Endothelial cell of umbilical vein (primary cell): ENCODE data around the gene FRY. TPM values are rescaled to one million over a fixed set of nuclear protein-coding genes. Genes with fewer than 3 reads are reported as not detected.

Experiments
- BruUV-seq: library from RNA; stranded (reverse); fragments of 400-500 nt; replicated peaks from 2 replicates; lab custom pipeline; 2021; lab: Mats Ljungman, UMichigan
- CTCF ChIA-PET: fragments of 300-600, 350-600 bp; sonication (Branson Sonifier 250); formaldehyde crosslinking; loops from one replicate; lab custom pipeline; 2021; ENCODE audit warnings: antibody characterized with exemption, inconsistent platforms; lab: Charles Lee
- POLR2A ChIA-PET: fragments of 300-600, 350-600 bp; sonication (Branson Sonifier 250); formaldehyde crosslinking; loops from one replicate; lab custom pipeline; 2021; ENCODE audit warnings: antibody characterized with exemption, inconsistent platforms; lab: Charles Lee
- DNase-seq: peaks from one replicate; pipeline ENCODE4 v3.0.0-alpha.2; 2011; ENCODE audit warnings: low read depth, low spot score
- FAIRE-seq: peaks from 2 replicates; lab custom pipeline; 2011; peaks lifted over from hg19 to GRCh38; lab: Jason Lieb, UNC
- H2AFZ ChIP-seq: 2 replicates; pipeline ENCODE4 v1.6.0; 2012; ENCODE audit warnings: low read depth, low read length, control low read depth, inconsistent platforms
- H3K27ac ChIP-seq: 2 replicates; pipeline ENCODE4 v1.5.1; 2011; ENCODE audit warnings: low read depth, mild to moderate bottlenecking, control low read depth, low read length, moderate library complexity; ENCODE audit not compliant: insufficient read depth
- H3K27me3 ChIP-seq, 2 experiments: 2 replicates each; pipeline versions ENCODE4 v1.6.0 to v1.6.1; 2011; ENCODE audit warnings: low read length in 2 of 2, mixed read lengths in 1 of 2; ENCODE audit not compliant: control insufficient read depth in 2 of 2, insufficient read depth in 2 of 2
- H3K36me3 ChIP-seq, 2 experiments: 2 replicates in 1 of 2; 3 replicates in 1 of 2; pipeline ENCODE4 v1.5.1; 2011; ENCODE audit warnings: low read length in 2 of 2, mild to moderate bottlenecking in 1 of 2, moderate library complexity in 1 of 2; ENCODE audit not compliant: control insufficient read depth in 2 of 2, insufficient read depth in 2 of 2; ENCODE audit errors: extremely low read depth in 1 of 2
- H3K4me1 ChIP-seq: 3 replicates; pipeline ENCODE4 v1.5.1; 2011; ENCODE audit warnings: mild to moderate bottlenecking, low read length; ENCODE audit not compliant: control insufficient read depth, insufficient read depth; ENCODE audit errors: extremely low read depth
- H3K4me2 ChIP-seq: 2 replicates; pipeline ENCODE4 v1.6.1; 2011; ENCODE audit warnings: low read length, control low read depth, mixed read lengths; ENCODE audit not compliant: insufficient read depth
- H3K4me3 ChIP-seq, 3 experiments: fragments of 200-600 bp in 1 of 3; sonication (generic), shearing (Covaris generic) in 1 of 3; replicated peaks in 1 of 3; 2 replicates each; pipeline ENCODE4 v1.5.1; 2011 to 2016; ENCODE audit warnings: control low read depth in 3 of 3, low read length in 3 of 3, mild to moderate bottlenecking in 2 of 3, inconsistent platforms in 1 of 3, low read depth in 1 of 3, moderate library complexity in 1 of 3; ENCODE audit not compliant: insufficient read depth in 1 of 3
- H3K79me2 ChIP-seq: 2 replicates; pipeline ENCODE4 v1.6.0; 2012; ENCODE audit warnings: low read length, inconsistent platforms; ENCODE audit not compliant: control insufficient read depth, insufficient read depth
- H3K9ac ChIP-seq: replicated peaks from 2 replicates; pipeline ENCODE3; 2011; ENCODE audit warnings: low read length, control low read depth; ENCODE audit not compliant: insufficient read depth; ENCODE audit errors: extremely low read depth
- H3K9me1 ChIP-seq: replicated peaks from 3 replicates; pipeline ENCODE4 v1.6.0; 2011; ENCODE audit warnings: mild to moderate bottlenecking, low read length; ENCODE audit not compliant: control insufficient read depth, insufficient read depth; ENCODE audit errors: extremely low read depth
- H3K9me3 ChIP-seq: replicated peaks from 2 replicates; pipeline ENCODE4 v1.5.1; 2012; ENCODE audit warnings: low read length, inconsistent platforms; ENCODE audit not compliant: control insufficient read depth, insufficient read depth
- H4K20me1 ChIP-seq: replicated peaks from 2 replicates; pipeline ENCODE3; 2011; ENCODE audit warnings: mild to moderate bottlenecking, low read length; ENCODE audit not compliant: control insufficient read depth, insufficient read depth; ENCODE audit errors: extremely low read depth
- CTCF ChIP-seq, 2 donors: IDR thresholded peaks; 1 replicate in 1 of 2; 2 replicates in 1 of 2; pipeline ENCODE4 v1.5.1; 2011; ENCODE audit warnings: low read length in 2 of 2, mild to moderate bottlenecking in 2 of 2, moderate library complexity in 2 of 2, control low read depth in 1 of 2, inconsistent platforms in 1 of 2, low read depth in 1 of 2; ENCODE audit not compliant: insufficient read depth in 1 of 2; ENCODE audit errors: extremely low read depth in 1 of 2
- EZH2 ChIP-seq: IDR thresholded peaks from 2 replicates; pipeline ENCODE4 v1.6.1; 2012; ENCODE audit warnings: borderline replicate concordance, low read depth, mild to moderate bottlenecking, moderate library complexity, low read length, inconsistent platforms; ENCODE audit not compliant: severe bottlenecking
- FOS ChIP-seq: IDR thresholded peaks from 2 replicates; pipeline ENCODE4 v1.6.1; 2011; ENCODE audit warnings: mild to moderate bottlenecking, low read length, moderate library complexity, borderline replicate concordance; ENCODE audit not compliant: insufficient read depth
- GATA2 ChIP-seq: IDR thresholded peaks from 2 replicates; pipeline ENCODE4 v1.7.0; 2011; ENCODE audit warnings: low read depth, mild to moderate bottlenecking, moderate library complexity, mixed read lengths, low read length; ENCODE audit not compliant: insufficient read length, insufficient read depth
- JUN ChIP-seq: IDR thresholded peaks from 2 replicates; pipeline ENCODE4 v1.6.1; 2011; ENCODE audit warnings: borderline replicate concordance, low read depth; ENCODE audit not compliant: insufficient read length, insufficient read depth
- MAX ChIP-seq: IDR thresholded peaks from 2 replicates; pipeline ENCODE4 v1.6.1; 2011; ENCODE audit not compliant: insufficient read depth, insufficient read length
- MYC ChIP-seq: IDR thresholded peaks from one replicate; pipeline ENCODE4 v1.6.1; 2011; ENCODE audit warnings: mild to moderate bottlenecking, low read depth, low read length
- POLR2A ChIP-seq: IDR thresholded peaks from 2 replicates; pipeline ENCODE4 v1.6.1; 2012; ENCODE audit warnings: low read depth, mild to moderate bottlenecking, control low read depth, low read length
- POLR2AphosphoS5 ChIP-seq: IDR thresholded peaks from 2 replicates; pipeline ENCODE4 v1.6.1; 2012; ENCODE audit warnings: low read depth, mild to moderate bottlenecking, control low read depth, low read length, moderate library complexity; ENCODE audit not compliant: insufficient read depth
- dilution Hi-C: fragments of 300-500 bp; cut with MboI; formaldehyde crosslinking; loops from one replicate; pipeline ENCODE4 v1.15.0; 2019; ENCODE audit warnings: low sequenced_read_pairs; ENCODE audit not compliant: extremely low pct_ligation_motif_present
- intact Hi-C: fragments of 100-400 bp; cut with micrococcal nuclease; formaldehyde crosslinking; loops from one replicate; pipeline ENCODE4 v1.10.0; 2022
- polyA plus RNA-seq, 4 experiments: library from polyadenylated mRNA; depleted of rRNA in 3 of 4; stranded (reverse) in 3 of 4; unstranded in 1 of 4; fragments of >200 nt; gene quantifications; 2 replicates each; pipeline versions ENCODE4 v1.2.1 to v1.2.3, GENCODE V29; 2011 to 2012; ENCODE audit warnings: missing spikeins in 1 of 4
- total RNA-seq: library from RNA; stranded (reverse); gene quantifications from 2 replicates; pipeline ENCODE4 v1.2.3, GENCODE V29; 2021

Gene FRY
- total and polyA plus RNA-seq, 2 donors (not counting 3 experiments of a cell fraction or from before 2014, with no cell fraction given), result 57.3 to 75.8 TPM

GRCh38 chr13:32233062-32233461 is 201.5 kb downstream of the FRY start:
- no TSS peak for BruUV-seq
- no peak for FAIRE-seq
- no peak overlapping the region for H3K27ac ChIP-seq
- no peak for DNase-seq
- no peaks in the 10 kb centered on the region for H3K4me1 ChIP-seq
- no peaks in the 10 kb centered on the region for H3K9me3 ChIP-seq
- H3K36me3 ChIP-seq, result peaks cover 0 to 11% of the 10 kb centered on the region in 2 experiments
- H3K4me3 ChIP-seq, result no peak overlapping the region
- no peaks in the 10 kb centered on the region for H4K20me1 ChIP-seq
- H3K27me3 ChIP-seq, result no peaks in the 10 kb centered on the region
- ChIA-PET POLR2A (no interaction called here), CTCF (no interaction called here)
- H3K79me2 ChIP-seq, result no peaks in the 10 kb centered on the region
- intact Hi-C loops (no loop called here), dilution Hi-C loops (no loop called here)
- H3K9me1 ChIP-seq, result no peaks in the 10 kb centered on the region
- TF ChIP-seq POLR2A, result no peak
- TF ChIP-seq MYC, result no peak
- no peak for TF ChIP-seq GATA2
- no peak for TF ChIP-seq CTCF (IDR thresholded peaks at IDR 0.05; ENCODE audit: extremely low read depth in 1 of 2, insufficient read depth in 1 of 2, low read depth in 1 of 2, low read length in 2 of 2)
- no peak for TF ChIP-seq JUN
- no peak for TF ChIP-seq POLR2AphosphoS5
- no peak for TF ChIP-seq EZH2
- TF ChIP-seq FOS, result no peak
- TF ChIP-seq MAX, result no peak
- no peak overlapping the region for H3K4me2 ChIP-seq
- H2AFZ ChIP-seq, result no peak overlapping the region
- H3K9ac ChIP-seq, result no peak overlapping the region
